GM12878 (cell line): ENCODE data around the gene OTOA. TPM values are rescaled to one million over a fixed set of nuclear protein-coding genes. Genes with fewer than 3 reads are reported as not detected.

Experiments
- ATAC-seq: fragments of 200-7000 bp; cut with Tn5 transposase; 3 replicates; pipeline ENCODE4 v1.9.1; 2020; ENCODE audit warnings: mild to moderate bottlenecking, moderate library complexity
- BruUV-seq: library from RNA; stranded (reverse); fragments of 400-500 nt; replicated peaks from 2 replicates; lab custom pipeline; 2021; lab: Mats Ljungman, UMichigan
- CTCF ChIA-PET: fragments of 300-600 bp; sonication (Branson Sonifier 250); formaldehyde crosslinking; extraction: SDS; loops from one replicate; lab custom pipeline; 2021; ENCODE audit warnings: inconsistent platforms; lab: Yijun Ruan, JAX
- POLR2A ChIA-PET: fragments of 350-600 bp; formaldehyde crosslinking; extraction: SDS; loops from one replicate; lab custom pipeline; 2021; ENCODE audit warnings: inconsistent platforms; lab: Charles Lee
- RAD21 ChIA-PET: fragments of 300-600 bp; sonication (Branson Sonifier 250); formaldehyde crosslinking; loops from one replicate; lab custom pipeline; 2023; ENCODE audit warnings: antibody characterized with exemption; ENCODE audit not compliant: unreplicated experiment; lab: Charles Lee
- SMC1A ChIA-PET: fragments of 300-600 bp; sonication (Branson Sonifier 250); formaldehyde crosslinking; loops from one replicate; lab custom pipeline; 2023; ENCODE audit not compliant: unreplicated experiment, uncharacterized antibody; lab: Charles Lee
- DNase-seq: peaks from one replicate; pipeline ENCODE4 v3.0.0-alpha.2; 2011; ENCODE audit warnings: low read depth, low spot score
- FAIRE-seq: peaks from 3 replicates; lab custom pipeline; 2011; peaks lifted over from hg19 to GRCh38; lab: Jason Lieb, UNC
- H2AFZ ChIP-seq: 2 replicates; pipeline ENCODE4 v1.6.0; 2011; ENCODE audit warnings: low read depth, low read length, control low read depth; ENCODE audit not compliant: control insufficient read depth
- H3K27ac ChIP-seq: 2 replicates; pipeline ENCODE4 v1.5.1; 2011; ENCODE audit warnings: control low read depth; ENCODE audit not compliant: control insufficient read depth, insufficient read depth
- H3K27me3 ChIP-seq, 2 experiments: replicated peaks in 1 of 2; 2 replicates each; pipeline versions ENCODE4 v1.6.0 to v1.6.1; 2011; ENCODE audit warnings: low read length in 1 of 2; ENCODE audit not compliant: control insufficient read depth in 2 of 2, insufficient read depth in 2 of 2
- H3K36me3 ChIP-seq, 2 experiments: 2 replicates each; pipeline ENCODE4 v1.5.1; 2011; ENCODE audit warnings: low read length in 1 of 2; ENCODE audit not compliant: control insufficient read depth in 2 of 2, insufficient read depth in 2 of 2
- H3K4me1 ChIP-seq: 2 replicates; pipeline ENCODE4 v1.6.1; 2011; ENCODE audit warnings: mild to moderate bottlenecking, low read length, moderate library complexity, mixed read lengths; ENCODE audit not compliant: control insufficient read depth, insufficient read depth
- H3K4me2 ChIP-seq: 2 replicates; pipeline ENCODE4 v1.6.0; 2011; ENCODE audit warnings: control low read depth; ENCODE audit not compliant: control insufficient read depth, insufficient read depth
- H3K4me3 ChIP-seq: fragments of 200-600 bp; sonication (generic); 2 replicates; pipeline ENCODE4 v1.5.1; 2016
- H3K79me2 ChIP-seq: 2 replicates; pipeline ENCODE4 v1.6.0; 2011; ENCODE audit warnings: low read length; ENCODE audit not compliant: control insufficient read depth, insufficient read depth
- H3K9ac ChIP-seq: 2 replicates; pipeline ENCODE4 v1.8.0; 2011; ENCODE audit warnings: low read length, control low read depth, mixed read lengths; ENCODE audit not compliant: control insufficient read depth, insufficient read depth
- H3K9me3 ChIP-seq: replicated peaks from 3 replicates; pipeline ENCODE4 v1.5.1; 2011; ENCODE audit warnings: mild to moderate bottlenecking, low read length; ENCODE audit not compliant: control insufficient read depth, insufficient read depth
- H4K20me1 ChIP-seq: 2 replicates; pipeline ENCODE4 v1.6.0; 2011; ENCODE audit not compliant: control insufficient read depth, insufficient read depth
- CBX5 ChIP-seq: sonication (generic); IDR thresholded peaks from 2 replicates; pipeline ENCODE4 v1.6.1; 2016; ENCODE audit warnings: low read depth, moderate library complexity, mild to moderate bottlenecking, inconsistent platforms
- CREB1 ChIP-seq: IDR thresholded peaks from 2 replicates; pipeline ENCODE4 v1.6.1; 2012; ENCODE audit warnings: low read depth, mild to moderate bottlenecking, inconsistent platforms
- MEF2A ChIP-seq: IDR thresholded peaks from 2 replicates; pipeline ENCODE4 v1.6.1; 2011; ENCODE audit warnings: low read depth, mild to moderate bottlenecking, low read length, moderate library complexity; ENCODE audit not compliant: insufficient read depth
- PML ChIP-seq: IDR thresholded peaks from 2 replicates; pipeline ENCODE4 v1.6.1; 2012; ENCODE audit warnings: low read length, inconsistent platforms
- RAD51 ChIP-seq: fragments of 450-650 bp; IDR thresholded peaks from 2 replicates; pipeline ENCODE4 v1.6.1; 2016; ENCODE audit warnings: moderate library complexity, mild to moderate bottlenecking, inconsistent platforms
- TAF1 ChIP-seq: IDR thresholded peaks from 2 replicates; pipeline ENCODE4 v1.6.1; 2011; ENCODE audit warnings: mild to moderate bottlenecking, low read depth, low read length, borderline replicate concordance
- TCF12 ChIP-seq: IDR thresholded peaks from 2 replicates; pipeline ENCODE4 v1.6.1; 2011; ENCODE audit warnings: low read depth, mild to moderate bottlenecking, low read length
- WRNIP1 ChIP-seq: IDR thresholded peaks from 2 replicates; pipeline ENCODE4 v1.6.1; 2011; ENCODE audit warnings: low read depth, low read length, improper control_type of control experiment, borderline replicate concordance
- ZBED1 ChIP-seq: IDR thresholded peaks from 2 replicates; pipeline ENCODE4 v1.6.1; 2016; ENCODE audit warnings: borderline replicate concordance
- ZNF207 ChIP-seq: fragments of 450-650 bp; IDR thresholded peaks from 2 replicates; pipeline ENCODE4 v1.6.1; 2014; ENCODE audit warnings: antibody characterized with exemption, mild to moderate bottlenecking, borderline replicate concordance
- ZNF384 ChIP-seq: IDR thresholded peaks from 2 replicates; pipeline ENCODE4 v1.6.1; 2012; ENCODE audit warnings: low read depth, mild to moderate bottlenecking, low read length, improper control_type of control experiment, borderline replicate concordance
- ZNF622 ChIP-seq: fragments of 450-650 bp; IDR thresholded peaks from 2 replicates; pipeline ENCODE4 v1.6.1; 2017; ENCODE audit warnings: mild to moderate bottlenecking, inconsistent platforms
- WGBS: methylation state at CpG from one replicate; pipeline ENCODE4 v1.1.6; 2016; ENCODE audit warnings: low lambda C conversion rate; ENCODE audit not compliant: insufficient replicate concordance, insufficient coverage; ENCODE audit errors: missing lambda C conversion rate; 5-methylcytosine and 5-hydroxymethylcytosine counted together
- in situ Hi-C: fragments of 300-500 bp; cut with MboI; formaldehyde crosslinking; loops from 9 replicates; pipeline ENCODE4 v1.14.3; 2018; ENCODE audit warnings: mixed read lengths
- intact Hi-C: fragments of 100-400 bp; cut with micrococcal nuclease; formaldehyde crosslinking; loops from one replicate; pipeline ENCODE4 v1.14.2; 2022; ENCODE audit not compliant: unreplicated experiment
- polyA plus RNA-seq, 11 experiments: library from polyadenylated mRNA; depleted of rRNA in 4 of 11; unstranded in 6 of 11; stranded (reverse) in 5 of 11; fragments of >200 nt; fragmentation: Nextera tagmentation in 4 of 11; fragmentation: Illumina TruSeq in 1 of 11; extraction: Ambion mirVana in 4 of 11; extraction: Trizol in 1 of 11; gene quantifications; 1 replicate in 1 of 11; 2 replicates in 10 of 11; pipeline versions ENCODE4 v1.2.1 to v1.2.3, GENCODE V29; 2011 to 2016; ENCODE audit warnings: inconsistent platforms in 2 of 11, missing spikeins in 2 of 11, low read depth in 1 of 11
- total RNA-seq, 4 experiments: library from RNA; depleted of rRNA in 3 of 4; stranded (reverse); fragments of >200 nt in 3 of 4; fragmentation: Illumina TruSeq in 1 of 4; extraction: Trizol in 1 of 4; gene quantifications; 2 replicates each; pipeline versions ENCODE4 v1.2.1 to v1.2.3, GENCODE V29; 2013 to 2021
- TF ChIP-seq, protein P1 (sequence below): IDR thresholded peaks from 2 replicates; pipeline ENCODE4 v1.6.1; 2011; ENCODE audit warnings: borderline replicate concordance, low read depth, mild to moderate bottlenecking, moderate library complexity, low read length; ENCODE audit not compliant: insufficient read depth, poor library complexity, severe bottlenecking
- TF ChIP-seq, protein P2 (sequence below): fragments of 450-650 bp; IDR thresholded peaks from 2 replicates; pipeline ENCODE4 v1.6.1; 2017; ENCODE audit warnings: borderline replicate concordance

Gene OTOA
- total and polyA plus RNA-seq, 10 of the 15 experiments (the other 5 are each of a cell fraction or from before 2014, with no cell fraction given), result 0.33 to 1.5 (median 0.61) TPM

DNA sequence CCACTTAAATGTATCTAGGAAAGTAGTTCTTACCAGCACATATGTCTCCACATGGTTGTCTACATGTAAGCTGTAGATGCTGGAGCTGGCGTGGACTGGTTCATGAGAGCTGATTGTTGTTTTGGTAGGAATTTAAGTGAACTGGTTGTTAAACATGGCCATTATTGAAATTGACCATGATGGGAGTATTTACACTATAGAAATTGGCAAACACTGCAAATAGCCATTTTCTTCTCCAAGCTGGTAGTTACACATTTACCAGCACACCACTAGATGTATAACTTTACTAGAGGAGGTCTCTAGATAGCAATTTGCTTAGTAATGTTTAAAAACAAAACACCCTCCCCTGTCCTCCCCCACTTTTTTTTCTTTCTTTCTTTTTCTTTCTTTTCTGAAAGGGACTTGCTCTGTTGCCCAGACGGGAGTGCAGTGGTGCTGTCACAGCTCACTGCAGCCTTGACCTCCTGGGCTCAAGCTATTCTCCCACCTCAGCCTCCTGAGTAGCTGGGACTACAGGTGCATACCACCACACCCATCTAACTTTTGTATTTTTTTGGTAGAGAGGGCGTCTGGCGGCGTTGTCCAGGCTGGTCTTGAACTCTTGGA, 35.5 kb upstream of the OTOA start:
- Histone ChIP-seq H4K20me1 (no peaks in the 10 kb centered on the region; the same call in 1 of the 2 replicates), H3K4me1 (no peaks in the 10 kb centered on the region; the same call in 1 of the 2 replicates), H3K4me3 (no peak overlapping the region), H2AFZ (no peak overlapping the region), H3K9ac (no peak overlapping the region), H3K79me2 (no peaks in the 10 kb centered on the region), H3K36me3 (peaks cover 2 to 8% of the 10 kb centered on the region in 2 experiments; a peak in 3 of 4 replicates), H3K9me3 (no peaks in the 10 kb centered on the region; the same call in 2 of the 3 replicates), H3K4me2 (no peak overlapping the region), H3K27ac (no peak overlapping the region), H3K27me3 (no peaks in the 10 kb centered on the region)
- ChIA-PET RAD21 (interaction anchor here (0.5 kb wide), 1 partner anchor 783 kb away, joined by 5 read pairs; no protein-coding TSS in a partner anchor), POLR2A (no interaction called here), SMC1A (interaction anchor here (1.0 to 1.5 kb wide), 2 partner anchors 10 to 13 kb away, joined by 4 to 5 read pairs; no protein-coding TSS in a partner anchor), CTCF (interaction anchor here (0.5 kb wide), 1 partner anchor 1968 kb away, joined by 3 read pairs; the partner anchor contains the start of gene NDUFAB1)
- no peak for TF ChIP-seq ZBED1
- no peak for TF ChIP-seq MEF2A
- TF ChIP-seq TCF12, result no peak
- no peak for TF ChIP-seq PML
- TF ChIP-seq CBX5, result no peak
- TF ChIP-seq, protein P1, sequence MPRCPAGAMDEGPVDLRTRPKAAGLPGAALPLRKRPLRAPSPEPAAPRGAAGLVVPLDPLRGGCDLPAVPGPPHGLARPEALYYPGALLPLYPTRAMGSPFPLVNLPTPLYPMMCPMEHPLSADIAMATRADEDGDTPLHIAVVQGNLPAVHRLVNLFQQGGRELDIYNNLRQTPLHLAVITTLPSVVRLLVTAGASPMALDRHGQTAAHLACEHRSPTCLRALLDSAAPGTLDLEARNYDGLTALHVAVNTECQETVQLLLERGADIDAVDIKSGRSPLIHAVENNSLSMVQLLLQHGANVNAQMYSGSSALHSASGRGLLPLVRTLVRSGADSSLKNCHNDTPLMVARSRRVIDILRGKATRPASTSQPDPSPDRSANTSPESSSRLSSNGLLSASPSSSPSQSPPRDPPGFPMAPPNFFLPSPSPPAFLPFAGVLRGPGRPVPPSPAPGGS, result no peak
- no peak for TF ChIP-seq TAF1
- no peak for TF ChIP-seq ZNF622
- TF ChIP-seq CREB1, result no peak
- TF ChIP-seq ZNF207, result no peak
- no peak for TF ChIP-seq ZNF384
- no peak for TF ChIP-seq RAD51
- TF ChIP-seq, protein P2, sequence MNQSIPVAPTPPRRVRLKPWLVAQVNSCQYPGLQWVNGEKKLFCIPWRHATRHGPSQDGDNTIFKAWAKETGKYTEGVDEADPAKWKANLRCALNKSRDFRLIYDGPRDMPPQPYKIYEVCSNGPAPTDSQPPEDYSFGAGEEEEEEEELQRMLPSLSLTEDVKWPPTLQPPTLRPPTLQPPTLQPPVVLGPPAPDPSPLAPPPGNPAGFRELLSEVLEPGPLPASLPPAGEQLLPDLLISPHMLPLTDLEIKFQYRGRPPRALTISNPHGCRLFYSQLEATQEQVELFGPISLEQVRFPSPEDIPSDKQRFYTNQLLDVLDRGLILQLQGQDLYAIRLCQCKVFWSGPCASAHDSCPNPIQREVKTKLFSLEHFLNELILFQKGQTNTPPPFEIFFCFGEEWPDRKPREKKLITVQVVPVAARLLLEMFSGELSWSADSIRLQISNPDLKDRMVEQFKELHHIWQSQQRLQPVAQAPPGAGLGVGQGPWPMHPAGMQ, result no peak
- TF ChIP-seq WRNIP1, result no peak
- WGBS, result 93% methylated on average over 5 of the region's 5 CpGs
- BruUV-seq, result no TSS peak
- FAIRE-seq (no peak), ATAC-seq (no peak), DNase-seq (no peak)
- in situ Hi-C loops, result no loop called here
- intact Hi-C loops, result no loop called here
